Neuronal stem cell (in vitro differentiated cells): ENCODE results near the gene FSIP1.

Source experiments
- DNase-seq: peaks from one replicate; pipeline ENCODE4 v3.0.0-alpha.2; 2013; ENCODE audit warnings: low spot score
- H2AFZ ChIP-seq: one replicate; pipeline ENCODE4 v1.6.1; 2013; ENCODE audit warnings: mild to moderate bottlenecking, low read length, inconsistent platforms
- H2AK5ac ChIP-seq: 2 replicates; pipeline ENCODE4 v1.6.1; 2013; ENCODE audit warnings: low read depth, mild to moderate bottlenecking, inconsistent platforms, low read length, moderate library complexity, mixed read lengths
- H2BK120ac ChIP-seq: 2 replicates; pipeline ENCODE4 v1.6.1; 2013; ENCODE audit warnings: low read depth, mild to moderate bottlenecking, inconsistent platforms, low read length, moderate library complexity, mixed read lengths
- H2BK12ac ChIP-seq: one replicate; pipeline ENCODE4 v1.6.1; 2013; ENCODE audit warnings: low read length, inconsistent platforms
- H2BK15ac ChIP-seq: 2 replicates; pipeline ENCODE4 v1.6.1; 2013; ENCODE audit warnings: mild to moderate bottlenecking, low read length, inconsistent platforms, mixed read lengths
- H2BK5ac ChIP-seq: one replicate; pipeline ENCODE4 v1.6.1; 2013; ENCODE audit warnings: inconsistent platforms, mild to moderate bottlenecking, low read length, moderate library complexity
- H3K14ac ChIP-seq: one replicate; pipeline ENCODE4 v1.6.1; 2013; ENCODE audit warnings: low read length, inconsistent platforms
- H3K18ac ChIP-seq: 2 replicates; pipeline ENCODE4 v1.6.1; 2013; ENCODE audit warnings: low read length, inconsistent platforms
- H3K23ac ChIP-seq: 2 replicates; pipeline ENCODE4 v1.6.1; 2013; ENCODE audit warnings: low read depth, mild to moderate bottlenecking, mixed read lengths, low read length, inconsistent platforms; ENCODE audit not compliant: poor library complexity
- H3K27ac ChIP-seq: replicated peaks from 3 replicates; pipeline ENCODE4 v1.5.1; 2013; ENCODE audit warnings: low read length, inconsistent platforms
- H3K27me3 ChIP-seq, 3 experiments: 2 replicates each; pipeline ENCODE4 v1.6.1; 2013; ENCODE audit warnings: low read length in 3 of 3, mild to moderate bottlenecking in 2 of 3, inconsistent platforms in 1 of 3, low read depth in 1 of 3, mixed read lengths in 1 of 3, moderate library complexity in 1 of 3; ENCODE audit not compliant: control insufficient read depth in 3 of 3, insufficient read depth in 3 of 3
- H3K36me3 ChIP-seq, 2 donors: replicated peaks in 1 of 2; 2 replicates each; pipeline ENCODE4 v1.6.1; 2013; ENCODE audit warnings: low read length in 2 of 2; ENCODE audit not compliant: control insufficient read depth in 2 of 2, insufficient read depth in 2 of 2
- H3K4ac ChIP-seq: 2 replicates; pipeline ENCODE4 v1.6.1; 2013; ENCODE audit warnings: inconsistent platforms, mild to moderate bottlenecking, low read length, moderate library complexity
- H3K4me1 ChIP-seq, 2 donors: 1 replicate in 1 of 2; 2 replicates in 1 of 2; pipeline ENCODE4 v1.6.1; 2013; ENCODE audit warnings: low read length in 2 of 2, low read depth in 1 of 2; ENCODE audit not compliant: control insufficient read depth in 2 of 2, insufficient read depth in 1 of 2
- H3K4me2 ChIP-seq: one replicate; pipeline ENCODE4 v1.6.1; 2013; ENCODE audit warnings: mild to moderate bottlenecking, low read length, inconsistent platforms; ENCODE audit not compliant: insufficient read depth, poor library complexity, severe bottlenecking
- H3K4me3 ChIP-seq, 2 donors: 2 replicates each; pipeline ENCODE4 v1.5.1; 2013; ENCODE audit warnings: low read length in 2 of 2, mild to moderate bottlenecking in 2 of 2, inconsistent platforms in 1 of 2, moderate library complexity in 1 of 2
- H3K79me1 ChIP-seq: one replicate; pipeline ENCODE4 v1.6.1; 2013; ENCODE audit warnings: low read depth, mild to moderate bottlenecking, inconsistent platforms, low read length, moderate library complexity
- H3K9ac ChIP-seq: one replicate; pipeline ENCODE4 v1.6.1; 2013; ENCODE audit warnings: mild to moderate bottlenecking, low read depth, low read length, inconsistent platforms; ENCODE audit not compliant: poor library complexity
- H3K9me3 ChIP-seq, 2 donors: replicated peaks in 1 of 2; 2 replicates each; pipeline versions ENCODE3 to v1.6.1; 2013; ENCODE audit warnings: low read length in 2 of 2, mild to moderate bottlenecking in 2 of 2, inconsistent platforms in 1 of 2, low read depth in 1 of 2, mixed read lengths in 1 of 2, moderate library complexity in 1 of 2; ENCODE audit not compliant: control insufficient read depth in 2 of 2, insufficient read depth in 1 of 2
- H4K8ac ChIP-seq: one replicate; pipeline ENCODE4 v1.6.1; 2013; ENCODE audit warnings: low read depth, mild to moderate bottlenecking, inconsistent platforms, low read length, moderate library complexity
- H4K91ac ChIP-seq: one replicate; pipeline ENCODE4 v1.6.1; 2013; ENCODE audit warnings: low read length, low read depth, mild to moderate bottlenecking, inconsistent platforms; ENCODE audit not compliant: poor library complexity
- WGBS, 2 donors: extraction: QIAGEN DNeasy Blood & Tissue Kit; methylation state at CpG; one replicate each; pipeline ENCODE4 v1.1.7; 2013; ENCODE audit warnings: missing lambda C conversion rate in 2 of 2, mixed read lengths in 1 of 2; ENCODE audit not compliant: insufficient read length in 2 of 2, insufficient replicate concordance in 1 of 2; ENCODE audit errors: extremely low coverage in 2 of 2; 5-methylcytosine and 5-hydroxymethylcytosine counted together

FSIP1 gene

DNA sequence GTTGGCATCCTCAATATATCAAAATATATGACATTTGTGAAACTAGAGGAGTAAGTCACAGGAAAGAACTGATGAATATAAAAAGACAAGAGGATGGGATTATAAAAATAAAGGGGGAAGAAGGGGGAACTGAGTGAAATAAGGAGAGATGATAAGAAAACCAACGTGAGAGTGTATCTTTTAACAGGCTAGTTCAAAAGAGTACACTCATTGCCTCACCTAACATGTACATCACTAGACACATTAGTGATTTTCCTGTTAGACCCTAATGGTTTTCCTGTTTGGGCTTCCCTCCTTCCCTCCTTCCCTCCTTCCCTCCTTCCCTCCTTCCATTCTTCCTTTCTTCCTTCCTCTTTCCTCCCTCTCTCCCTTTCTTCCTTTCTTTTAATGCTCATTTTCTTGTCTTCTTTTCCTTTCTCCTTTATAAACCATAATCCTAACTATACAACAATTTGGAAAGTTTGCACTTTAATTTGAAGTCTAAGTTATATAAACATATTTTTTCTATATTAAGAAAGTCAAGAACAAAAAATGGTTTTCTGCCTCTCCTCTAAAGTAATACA is 35.8 kb downstream of the FSIP1 start:
- no peak overlapping the region for H3K27ac ChIP-seq
- no peak overlapping the region for H4K8ac ChIP-seq

DNA sequence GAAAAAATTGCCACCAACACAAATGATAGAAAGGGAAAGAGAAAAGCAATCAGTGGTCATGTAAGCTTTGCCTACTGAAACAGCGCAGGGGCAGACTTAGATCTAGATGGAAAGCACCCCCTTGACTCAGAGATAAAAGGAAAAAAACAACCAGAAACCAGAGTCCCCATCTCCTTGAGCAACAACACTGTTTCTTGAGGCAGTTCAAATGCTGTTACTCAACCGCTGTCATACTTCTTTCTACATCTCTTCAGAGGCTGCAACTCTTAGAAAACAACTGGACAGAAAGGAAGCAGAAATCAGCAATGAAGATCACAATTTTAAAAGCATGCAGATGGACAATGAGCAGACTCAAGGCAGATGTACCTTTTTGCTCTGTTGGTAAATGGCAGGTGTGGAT is 36.5 kb downstream of the FSIP1 start:
- Histone ChIP-seq H3K4me3 (no peak overlapping the region), H3K9me3 (peaks cover 0 to 13% of the 10 kb centered on the region in 2 donors), H3K23ac (no peak overlapping the region), H3K18ac (no peak overlapping the region), H4K8ac (no peak overlapping the region), H2BK12ac (no peak overlapping the region), H4K91ac (no peak overlapping the region), H2AFZ (no peak overlapping the region), H2BK5ac (no peak overlapping the region), H2BK15ac (no peak overlapping the region), H3K79me1 (no peaks in the 10 kb centered on the region), H3K27me3 (no peaks in the 10 kb centered on the region), H3K4me2 (no peak overlapping the region), H2AK5ac (no peak overlapping the region), H3K9ac (no peak overlapping the region), H3K36me3 (no peaks in the 10 kb centered on the region), H3K4ac (no peak overlapping the region), H3K14ac (no peak overlapping the region), H2BK120ac (no peak overlapping the region), H3K27ac (no peak overlapping the region), H3K4me1 (peaks cover 0 to 1% of the 10 kb centered on the region in 2 donors)
- WGBS, 2 donors = no CpG with 5 or more reads among the region's 2 CpGs
- DNase-seq = no peak

More for the DNA sequence above, 35.8 kb downstream of the FSIP1 start:
- no peak overlapping the region for H3K4me2 ChIP-seq
- peaks cover 0 to 16% of the 10 kb centered on the region in 2 donors for H3K9me3 ChIP-seq
- H2BK15ac ChIP-seq = no peak overlapping the region
- H2BK5ac ChIP-seq = no peak overlapping the region
- H4K91ac ChIP-seq = no peak overlapping the region
- H3K79me1 ChIP-seq = no peaks in the 10 kb centered on the region
- no peak overlapping the region for H2BK12ac ChIP-seq
- H3K27me3 ChIP-seq = no peaks in the 10 kb centered on the region
- H3K23ac ChIP-seq = no peak overlapping the region
- no peak overlapping the region for H2AK5ac ChIP-seq
- H3K14ac ChIP-seq = no peak overlapping the region
- no peak overlapping the region for H3K4ac ChIP-seq
- no peak overlapping the region for H3K4me3 ChIP-seq
- no peak overlapping the region for H3K18ac ChIP-seq
- no CpG with 5 or more reads among the region's 1 CpG for WGBS, 2 donors
- no peak overlapping the region for H3K9ac ChIP-seq
- H2BK120ac ChIP-seq = no peak overlapping the region
- no peak for DNase-seq
- no peaks in the 10 kb centered on the region for H3K36me3 ChIP-seq
- H2AFZ ChIP-seq = no peak overlapping the region
- peaks cover 0 to 1% of the 10 kb centered on the region in 2 donors for H3K4me1 ChIP-seq

DNA sequence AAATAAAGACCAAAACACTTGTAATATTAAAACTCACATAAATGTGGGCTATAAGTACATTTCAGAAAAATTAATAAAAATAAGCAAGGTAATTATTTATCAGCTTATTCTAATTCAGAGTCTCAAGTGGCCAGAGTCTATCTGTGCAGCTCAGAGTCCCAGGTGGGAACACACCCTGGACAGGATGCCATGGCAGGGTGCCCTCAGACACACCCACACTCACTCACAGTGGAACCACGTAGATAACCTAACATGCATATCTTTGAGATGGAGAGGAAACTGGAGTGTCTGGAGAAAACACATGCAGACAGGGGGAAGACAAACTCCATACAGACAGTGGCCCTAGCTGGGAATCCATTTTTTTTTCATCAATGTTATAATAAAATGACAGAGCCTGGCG is 37.2 kb downstream of the FSIP1 start:
- Histone ChIP-seq H3K23ac (no peak overlapping the region), H3K9ac (no peak overlapping the region), H3K36me3 (no peaks in the 10 kb centered on the region), H2BK120ac (no peak overlapping the region), H3K18ac (no peak overlapping the region), H4K8ac (no peak overlapping the region), H3K4me2 (no peak overlapping the region), H2AFZ (no peak overlapping the region), H4K91ac (no peak overlapping the region), H2AK5ac (no peak overlapping the region), H3K4me1 (peaks cover 0 to 1% of the 10 kb centered on the region in 2 donors), H2BK15ac (no peak overlapping the region), H3K4me3 (no peak overlapping the region), H3K27me3 (no peaks in the 10 kb centered on the region), H2BK12ac (no peak overlapping the region), H2BK5ac (no peak overlapping the region), H3K27ac (no peak overlapping the region), H3K79me1 (no peaks in the 10 kb centered on the region), H3K4ac (no peak overlapping the region), H3K14ac (no peak overlapping the region), H3K9me3 (peaks cover 0 to 10% of the 10 kb centered on the region in 2 donors)
- DNase-seq = no peak
- WGBS, 2 donors = no CpG with 5 or more reads among the region's 2 CpGs

DNA sequence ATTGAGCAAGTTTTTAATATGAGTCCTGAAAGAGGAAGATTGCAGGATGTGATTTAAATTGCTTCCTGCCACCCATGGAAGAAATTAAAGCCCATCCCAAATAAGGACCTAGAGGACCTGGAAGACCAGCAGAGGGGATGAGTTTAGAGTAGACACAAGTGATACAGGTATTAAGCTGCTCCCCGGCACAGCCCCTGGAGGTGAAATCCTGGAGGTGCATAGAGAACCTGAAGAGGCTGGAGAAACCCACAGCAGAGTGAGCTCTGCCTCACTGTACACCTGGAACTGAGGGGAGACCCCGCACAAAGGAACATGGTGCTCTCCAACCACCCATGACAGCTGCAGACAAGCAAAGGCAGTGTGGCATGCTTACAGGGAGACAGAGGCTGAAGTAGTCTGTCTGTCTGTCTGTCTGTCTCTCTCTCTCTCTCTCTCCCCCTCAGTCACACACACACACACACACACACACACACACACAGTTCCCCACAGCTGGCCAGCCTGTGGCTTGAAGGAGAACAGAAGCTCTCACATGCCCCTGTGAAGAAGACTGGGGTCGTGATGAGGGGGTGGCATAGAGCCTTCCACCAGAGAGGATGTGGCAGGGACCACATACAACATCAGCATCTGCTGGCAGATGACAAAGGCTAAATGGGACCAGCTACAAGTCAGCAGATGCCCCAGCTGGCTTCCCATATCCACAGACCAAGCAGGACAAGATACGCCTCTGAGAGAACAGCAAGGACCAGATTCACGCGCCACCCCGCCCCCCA is 38.1 kb downstream of the FSIP1 start:
- no peak overlapping the region for H3K4me3 ChIP-seq
- H2BK12ac ChIP-seq = peak overlapping the region; percentile 90
- H2BK5ac ChIP-seq = peak overlapping the region; percentile 39
- no peaks in the 10 kb centered on the region for H3K79me1 ChIP-seq
- H2BK15ac ChIP-seq = no peak overlapping the region
- H3K9me3 ChIP-seq = peaks cover 0 to 7% of the 10 kb centered on the region in 2 donors
- no peak overlapping the region for H4K91ac ChIP-seq
- no peak overlapping the region for H3K27ac ChIP-seq
- no peaks in the 10 kb centered on the region for H3K36me3 ChIP-seq
- H3K4me2 ChIP-seq = no peak overlapping the region
- H3K27me3 ChIP-seq = no peaks in the 10 kb centered on the region
- WGBS, 2 donors = no CpG with 5 or more reads among the region's 7 CpGs
- peak overlapping the region; percentile 63 for H2AK5ac ChIP-seq
- H3K4ac ChIP-seq = no peak overlapping the region
- H2BK120ac ChIP-seq = no peak overlapping the region
- no peak overlapping the region for H3K14ac ChIP-seq
- peak overlapping the region; percentile 52 for H3K18ac ChIP-seq
- no peak overlapping the region for H3K23ac ChIP-seq
- no peak overlapping the region for H4K8ac ChIP-seq
- peaks cover 0 to 1% of the 10 kb centered on the region in 2 donors for H3K4me1 ChIP-seq
- no peak overlapping the region for H2AFZ ChIP-seq
- no peak overlapping the region for H3K9ac ChIP-seq
- DNase-seq = no peak
